ENCODE measurements around the gene IGSF9B. TPM values are rescaled to one million over a fixed set of nuclear protein-coding genes. Genes with fewer than 3 reads are reported as not detected.

IGSF9B gene
- total and polyA plus RNA-seq, 2 of the 13 experiments (the other 11 are each of a cell fraction or from before 2014, with no cell fraction given) = not detected

GRCh38 chr11:133943950-133944698 is 12.6 kb downstream of the IGSF9B start (continued):
- TF ChIP-seq ZNF180 (CRISPR knock-in tag; IDR thresholded peaks at IDR 0.05; ENCODE audit: borderline replicate concordance, low read depth) (no peak), ZNF430 (CRISPR knock-in tag; IDR thresholded peaks at IDR 0.05) (no peak)

DNA sequence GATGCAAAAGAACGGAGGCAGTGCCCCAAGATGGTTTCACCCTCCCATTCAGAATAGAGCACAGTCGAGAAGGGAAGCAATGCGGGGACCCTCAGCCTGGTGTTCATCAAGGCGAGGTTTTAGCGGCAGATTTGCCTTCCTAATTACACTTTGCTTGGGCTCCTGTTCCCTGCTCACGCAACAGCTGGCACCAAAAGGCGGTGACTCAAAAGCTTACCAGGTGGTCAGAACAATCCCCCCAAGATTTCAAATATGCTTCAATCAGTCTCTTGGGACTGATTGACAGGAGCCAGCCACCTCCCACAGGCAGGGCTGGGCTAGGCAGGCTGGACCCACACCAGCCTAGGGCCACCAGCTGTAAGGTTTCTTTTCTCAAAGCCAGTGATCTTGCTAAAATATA is 14.2 kb downstream of the IGSF9B start:
- Histone ChIP-seq H3K4me1 (ENCODE audit: insufficient read depth, low read length) (no peaks in the 10 kb centered on the region), H3K4me2 (ENCODE audit: low read depth, low read length) (no peak overlapping the region), H3K27ac (ENCODE audit: extremely low read length, insufficient read depth, low read length) (no peak overlapping the region), H3K36me3 (replicated peaks in 1 of 2; ENCODE audit: control insufficient read depth in 1 of 2, insufficient read depth in 2 of 2, low read length in 2 of 2) (no peaks in the 10 kb centered on the region), H3K4me3 (replicated peaks in 1 of 3; ENCODE audit: insufficient read depth in 1 of 3, low read depth in 2 of 3, low read length in 3 of 3) (no peak overlapping the region), H3K9me3 (ENCODE audit: low read length) (no peaks in the 10 kb centered on the region), H3K27me3 (ENCODE audit: control insufficient read depth in 1 of 2, insufficient read depth in 2 of 2, low read length in 2 of 2) (peaks cover 8 to 61% of the 10 kb centered on the region in 2 experiments; a peak in 4 of 5 replicates), H3K9ac (ENCODE audit: insufficient read depth, low read depth, low read length) (no peak overlapping the region), H2AFZ (ENCODE audit: low read length) (no peak overlapping the region), H3K79me2 (ENCODE audit: insufficient read depth, low read length) (no peaks in the 10 kb centered on the region), H4K20me1 (ENCODE audit: insufficient read depth, low read length) (0 out of 2 replicates have a peak, but pooled peaks cover 2% of the 10 kb centered on the region)
- ATAC-seq (no peak), DNase-seq (ENCODE audit: low spot score) (no peak), FAIRE-seq (no peak)
- intact Hi-C loops (cut with micrococcal nuclease; ENCODE audit: unreplicated experiment) (no loop called here), in situ Hi-C loops (cut with HindIII; ENCODE audit: extremely low pct_ligation_motif_present, low pct_unique_long_range_greater_than_20kb) (no loop called here)
- CTCF ChIA-PET (ENCODE audit: low intra/inter-chr PET ratio, low total read pairs) = no interaction called here
- POLR2A ChIA-PET = no interaction called here
- WGBS (ENCODE audit: low lambda C conversion rate) = 38% methylated on average over 4 of the region's 7 CpGs
- BruUV-seq (replicated peaks) = no TSS peak
- TF ChIP-seq POLR2AphosphoS5 (IDR thresholded peaks at IDR 0.05; ENCODE audit: low read depth, low read length) (no peak), ZNF441 (CRISPR knock-in tag; IDR thresholded peaks at IDR 0.05; ENCODE audit: borderline replicate concordance) (no peak), SMARCC2 (IDR thresholded peaks at IDR 0.05) (no peak), ZFY (CRISPR knock-in tag; IDR thresholded peaks at IDR 0.05) (no peak), ADNP (CRISPR knock-in tag; IDR thresholded peaks at IDR 0.05) (no peak), ZNF646 (CRISPR knock-in tag; IDR thresholded peaks at IDR 0.05) (no peak), HMG20A (CRISPR knock-in tag; IDR thresholded peaks at IDR 0.05; ENCODE audit: borderline replicate concordance) (no peak), SALL2 (CRISPR knock-in tag; IDR thresholded peaks at IDR 0.05) (no peak), ZSCAN20 (CRISPR knock-in tag; IDR thresholded peaks at IDR 0.05; ENCODE audit: borderline replicate concordance) (no peak), ZNF253 (CRISPR knock-in tag; IDR thresholded peaks at IDR 0.05; ENCODE audit: borderline replicate concordance) (no peak), ZBTB14 (CRISPR knock-in tag; IDR thresholded peaks at IDR 0.05) (no peak), HMGA1 (CRISPR knock-in tag; conservative IDR thresholded peaks at IDR 0.05) (no peak), KDM3A (CRISPR knock-in tag; IDR thresholded peaks at IDR 0.05; ENCODE audit: low read depth) (no peak), ZNF552 (CRISPR knock-in tag; IDR thresholded peaks at IDR 0.05; ENCODE audit: borderline replicate concordance) (no peak), ZNF883 (CRISPR knock-in tag; IDR thresholded peaks at IDR 0.05; ENCODE audit: not compliant biosample characterization) (no peak)
